ENCODE data around the gene TRIM67. TPM values are rescaled to one million over a fixed set of nuclear protein-coding genes. Genes with fewer than 3 reads are reported as not detected.
A peak's percentile ranks its signal among the peaks of the same experiment; 100 is the strongest.

Gene TRIM67
- total and polyA plus RNA-seq, 8 donors: 0.03 to 0.18 (median 0.15) TPM; not detected in 5

- Histone ChIP-seq H3K27ac (no peak overlapping the region), H3K36me3 (no peaks in the 10 kb centered on the region), H3K9me3 (peaks cover 0 to 11% (median 3%) of the 10 kb centered on the region in 4 donors), H3K4me3 (no peak overlapping the region), H3K27me3 (peaks cover 0 to 11% (median 0%) of the 10 kb centered on the region in 3 donors), H3K4me1 (no peaks in the 10 kb centered on the region)
- intact Hi-C loops (cut with DNase I; ENCODE audit: low total_unique reads): no loop called here
- DNase-seq: peak in 1 of 2 donors; percentile 58
- TF ChIP-seq CTCF (IDR thresholded peaks at IDR 0.05) (no peak), POLR2AphosphoS5 (IDR thresholded peaks at IDR 0.05) (no peak), EP300 (IDR thresholded peaks at IDR 0.05) (no peak), POLR2A (IDR thresholded peaks at IDR 0.05) (no peak)
- WGBS, 5 donors: 63 to 71% (median 67%) methylated on average over 8 of the region's 8 CpGs
These were observed 21.9 kb upstream of the TRIM67 start for GRCh38 chr1:231139659-231140654.

GRCh38 chr1:231144416-231145193 is 17.3 kb upstream of the TRIM67 start:
- Histone ChIP-seq H3K4me1 (no peaks in the 10 kb centered on the region), H3K4me3 (no peak overlapping the region), H3K27ac (no peak overlapping the region), H3K36me3 (no peaks in the 10 kb centered on the region), H3K9me3 (peaks cover 0 to 11% (median 3%) of the 10 kb centered on the region in 4 donors), H3K27me3 (peaks cover 0 to 27% (median 0%) of the 10 kb centered on the region in 3 donors)
- intact Hi-C loops (cut with DNase I; ENCODE audit: low total_unique reads): no loop called here
- TF ChIP-seq POLR2AphosphoS5 (IDR thresholded peaks at IDR 0.05): no peak
- TF ChIP-seq CTCF (IDR thresholded peaks at IDR 0.05): no peak
- no peak for TF ChIP-seq POLR2A (IDR thresholded peaks at IDR 0.05)
- no peak for TF ChIP-seq EP300 (IDR thresholded peaks at IDR 0.05)
- DNase-seq: no peak
- WGBS, 5 donors: 80 to 90% (median 81%) methylated on average over 7 of the region's 7 CpGs

GRCh38 chr1:231147896-231148295 is 14.0 kb upstream of the TRIM67 start:
- no peak for TF ChIP-seq POLR2A (IDR thresholded peaks at IDR 0.05)
- no peak for TF ChIP-seq POLR2AphosphoS5 (IDR thresholded peaks at IDR 0.05)
- no peak for TF ChIP-seq CTCF (IDR thresholded peaks at IDR 0.05)
- TF ChIP-seq EP300 (IDR thresholded peaks at IDR 0.05): no peak
- WGBS, 5 donors: 62 to 87% (median 71%) methylated on average over 3 of the region's 3 CpGs
- Histone ChIP-seq H3K27me3 (peaks cover 0 to 19% (median 0%) of the 10 kb centered on the region in 3 donors), H3K4me1 (no peaks in the 10 kb centered on the region), H3K4me3 (no peak overlapping the region), H3K27ac (no peak overlapping the region), H3K9me3 (peaks cover 0 to 30% (median 18%) of the 10 kb centered on the region in 4 donors), H3K36me3 (no peaks in the 10 kb centered on the region)
- no peak for DNase-seq
- intact Hi-C loops (cut with DNase I; ENCODE audit: low total_unique reads): no loop called here

DNA sequence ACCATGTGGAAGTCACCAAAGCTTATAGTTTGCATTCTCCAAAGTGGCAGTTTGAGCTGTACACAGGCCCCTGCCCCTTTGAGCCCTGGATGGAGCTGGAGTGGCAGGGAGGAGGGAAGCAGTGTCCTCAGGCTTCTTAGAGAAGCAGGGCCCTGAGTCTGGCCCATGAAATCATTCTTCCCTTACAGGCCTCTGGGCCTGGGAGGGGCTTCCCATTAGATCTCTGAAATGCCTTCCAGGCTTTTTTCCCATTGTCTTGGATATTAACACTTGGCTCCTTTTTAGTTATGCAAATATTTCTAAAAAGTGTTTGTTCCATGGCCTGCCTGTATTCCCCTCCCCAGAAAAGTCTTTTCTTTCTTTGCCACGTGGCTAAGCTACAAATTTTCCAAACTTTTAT is 10.0 kb upstream of the TRIM67 start:
- Histone ChIP-seq H3K27ac (no peak overlapping the region), H3K27me3 (peaks cover 0 to 25% (median 0%) of the 10 kb centered on the region in 3 donors), H3K36me3 (no peaks in the 10 kb centered on the region), H3K4me1 (no peaks in the 10 kb centered on the region), H3K4me3 (no peak overlapping the region), H3K9me3 (peaks cover 0 to 24% (median 14%) of the 10 kb centered on the region in 4 donors)
- WGBS, 5 donors: 0 to 25% (median 7%) methylated on average over 1 of the region's 1 CpG
- intact Hi-C loops (cut with DNase I; ENCODE audit: low total_unique reads): no loop called here
- no peak for DNase-seq
- TF ChIP-seq POLR2A (IDR thresholded peaks at IDR 0.05) (no peak), CTCF (IDR thresholded peaks at IDR 0.05) (no peak), EP300 (IDR thresholded peaks at IDR 0.05) (no peak), POLR2AphosphoS5 (IDR thresholded peaks at IDR 0.05) (no peak)

Data from stomach (tissue), 9 donors.